ENCODE data around the gene GTPBP8. TPM values are rescaled to one million over a fixed set of nuclear protein-coding genes. Genes with fewer than 3 reads are reported as not detected.

Gene GTPBP8
- total RNA-seq, 1 experiment from 2014 or later: 28.4 TPM

Other genes with a start within 250 kb of the GTPBP8 start
- gene CD200R1L, start 144.1 kb upstream of the GTPBP8 start, total RNA-seq (2014; rRNA removed; shearing (Covaris generic); ENCODE audit: low replicate concordance): not detected in 2 replicates
- gene CD200R1, start 15.9 kb upstream of the GTPBP8 start, total RNA-seq (2014; rRNA removed; shearing (Covaris generic); ENCODE audit: low replicate concordance): not detected in 2 replicates
- 0.04 and 0.47 TPM in 2 replicates for gene BOC, start 220.6 kb downstream of the GTPBP8 start, total RNA-seq (2014; rRNA removed; shearing (Covaris generic); ENCODE audit: low replicate concordance)